NCI-H1105 treated with DMSO at 0.1 percent for 48 hours (cell line): ENCODE measurements around the gene NUP155.
A peak's percentile ranks its signal among the peaks of the same experiment; 100 is the strongest.
"Not testable (repeated sequence)": the region's sequence is repeated elsewhere in the genome, so short reads cannot be mapped to it uniquely, and the experiment has no call there.

ENCODE experiments used
- DNase-seq: peaks from one replicate; lab custom pipeline; 2025; lab: John Stamatoyannopoulos, UW

NUP155 gene

GRCh38 chr5:37283214-37283820, 87.6 kb downstream of the NUP155 start:
- no peak for DNase-seq

- DNase-seq = no peak
Observed at GRCh38 chr5:37275511-37275910, 95.4 kb downstream of the NUP155 start.

GRCh38 chr5:37272511-37272910, 98.4 kb downstream of the NUP155 start:
- no peak for DNase-seq

- not testable (repeated sequence) for DNase-seq
Observed at GRCh38 chr5:37268100-37268499, 102.8 kb downstream of the NUP155 start.

GRCh38 chr5:37255774-37256358, 115.0 kb downstream of the NUP155 start:
- DNase-seq = no peak

- DNase-seq = no peak
Observed at GRCh38 chr5:37254581-37254980, 116.3 kb downstream of the NUP155 start.

GRCh38 chr5:37251665-37252064, 119.2 kb downstream of the NUP155 start:
- DNase-seq = no peak

GRCh38 chr5:37249815-37250164, 121.1 kb downstream of the NUP155 start:
- no peak for DNase-seq

- peak; percentile 90 for DNase-seq
Observed at GRCh38 chr5:37248970-37249814, 121.7 kb downstream of the NUP155 start, which contains the start of gene CPLANE1. TSS of gene CPLANE1 (minus strand) at chr5:37249376. CDS start at chr5:37247698, 1,678 bp downstream.

GRCh38 chr5:37248421-37248969, 122.4 kb downstream of the NUP155 start:
- DNase-seq = no peak

- DNase-seq = no peak
Observed at GRCh38 chr5:37247496-37247895, 123.4 kb downstream of the NUP155 start.

- no peak for DNase-seq
Observed at GRCh38 chr5:37247036-37247435, 123.9 kb downstream of the NUP155 start.
